LNCaP clone FGC (cell line): ENCODE results near the gene GPR89B.
"Not testable (repeated sequence)": the region's sequence is repeated elsewhere in the genome, so short reads cannot be mapped to it uniquely, and the experiment has no call there.

Experiments
- DNase-seq: peaks from one replicate; pipeline ENCODE4 v3.0.0-alpha.2; 2011; ENCODE audit warnings: low read depth
- H3K4me3 ChIP-seq: 2 replicates; pipeline ENCODE4 v1.5.1; 2011; ENCODE audit warnings: mild to moderate bottlenecking, low read depth, low read length, control low read depth
- TF ChIP-seq, protein P1 (sequence below): IDR thresholded peaks from 2 replicates; pipeline ENCODE4 v1.5.1; 2012; ENCODE audit warnings: mild to moderate bottlenecking; ENCODE audit not compliant: control insufficient read depth, insufficient read depth; ENCODE audit errors: extremely low read depth

GPR89B gene

DNA sequence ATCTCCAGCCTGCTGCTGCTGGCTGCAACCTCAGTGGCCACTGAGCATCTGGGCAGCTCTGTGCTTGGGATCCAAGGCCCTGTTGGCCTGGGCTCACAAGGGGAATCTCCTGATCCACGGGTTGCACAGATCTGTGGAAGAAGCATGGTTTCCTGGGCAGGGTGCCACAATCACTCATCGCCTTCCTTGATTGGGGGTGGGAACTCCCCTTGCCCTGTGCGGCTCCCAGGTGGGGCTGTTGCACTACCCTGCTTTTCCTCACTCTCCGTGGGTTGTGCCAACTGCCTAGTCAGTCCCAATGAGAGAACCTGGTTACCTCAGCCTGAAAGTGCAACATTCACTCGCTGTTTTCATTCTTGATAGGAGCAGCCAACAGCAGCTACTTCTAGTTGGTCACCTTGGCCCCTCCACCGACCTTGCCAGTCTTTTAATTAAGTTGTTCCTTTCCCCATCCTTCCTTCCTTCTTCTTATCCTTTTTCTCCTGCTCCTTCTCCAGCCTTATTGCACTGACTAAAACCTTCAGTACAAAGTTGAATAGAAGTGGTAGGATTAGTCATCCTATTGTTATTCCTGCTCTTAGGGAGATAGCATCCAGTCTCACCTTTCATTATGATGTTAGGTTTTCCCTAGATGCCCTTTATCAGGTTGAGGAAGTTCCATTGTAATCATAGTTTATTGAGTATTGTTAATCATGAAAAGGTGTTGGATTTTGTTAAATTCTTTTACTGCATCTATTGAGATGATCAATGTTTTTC, 50.9 kb downstream of the GPR89B start:
- DNase-seq, H3K4me3 ChIP-seq: not testable (repeated sequence)

DNA sequence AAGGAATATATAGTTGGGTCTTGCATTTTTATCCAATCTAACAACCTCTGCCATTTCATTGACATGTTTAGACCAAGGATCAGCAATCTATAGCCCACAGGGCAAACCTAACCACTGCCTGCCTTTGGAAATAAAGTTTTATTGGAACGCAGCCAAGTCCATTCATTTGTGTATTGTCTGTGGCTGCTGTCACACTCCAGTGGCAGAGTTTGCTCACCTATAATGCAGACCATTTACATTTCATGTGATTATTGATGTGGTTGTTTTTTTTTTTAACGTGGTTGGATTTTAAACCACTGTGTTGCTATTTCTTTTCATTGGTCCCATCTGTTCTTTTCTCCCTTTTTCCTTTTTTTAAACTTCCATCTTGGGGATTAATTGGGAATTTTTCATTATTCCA, 57.2 kb downstream of the GPR89B start:
- not testable (repeated sequence) for H3K4me3 ChIP-seq, DNase-seq

DNA sequence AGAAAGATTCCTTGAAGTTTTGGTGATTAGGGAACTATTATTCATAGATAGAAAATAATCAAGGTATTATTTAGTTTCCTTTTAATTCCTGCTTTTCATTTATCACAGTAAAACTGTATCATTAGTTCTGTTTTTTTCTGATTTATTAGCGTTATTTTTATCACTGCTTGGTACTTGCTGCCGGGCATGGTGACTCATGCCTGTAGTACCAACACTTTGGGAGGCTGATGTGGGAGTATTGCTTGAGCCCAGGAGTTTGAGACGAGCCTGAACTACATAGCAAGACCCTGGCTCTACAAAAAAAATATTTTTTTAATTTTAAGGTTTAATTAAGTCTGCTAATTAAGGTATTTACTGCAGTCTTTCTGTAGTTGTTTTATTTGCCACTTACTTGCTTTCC, 59.7 kb downstream of the GPR89B start:
- DNase-seq, H3K4me3 ChIP-seq: not testable (repeated sequence)

DNA sequence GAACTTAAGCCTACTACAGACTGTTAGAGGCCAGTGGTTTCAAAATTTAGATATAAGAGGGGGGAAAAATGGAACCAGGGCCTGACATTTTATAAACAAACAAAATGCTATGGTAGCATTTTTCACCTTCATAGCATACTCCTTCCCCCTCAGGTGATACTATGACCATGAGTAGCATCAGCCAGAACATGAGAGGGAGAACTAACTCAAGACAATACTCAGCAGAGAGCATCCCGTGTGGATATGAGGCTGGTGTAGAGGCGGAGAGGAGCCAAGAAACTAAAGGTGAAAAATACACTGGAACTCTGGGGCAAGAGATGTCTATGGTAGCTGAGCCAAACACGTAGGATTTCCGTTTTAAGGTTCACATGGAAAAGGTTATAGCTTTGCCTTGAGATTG, 64.7 kb downstream of the GPR89B start:
- not testable (repeated sequence) for H3K4me3 ChIP-seq, DNase-seq

DNA sequence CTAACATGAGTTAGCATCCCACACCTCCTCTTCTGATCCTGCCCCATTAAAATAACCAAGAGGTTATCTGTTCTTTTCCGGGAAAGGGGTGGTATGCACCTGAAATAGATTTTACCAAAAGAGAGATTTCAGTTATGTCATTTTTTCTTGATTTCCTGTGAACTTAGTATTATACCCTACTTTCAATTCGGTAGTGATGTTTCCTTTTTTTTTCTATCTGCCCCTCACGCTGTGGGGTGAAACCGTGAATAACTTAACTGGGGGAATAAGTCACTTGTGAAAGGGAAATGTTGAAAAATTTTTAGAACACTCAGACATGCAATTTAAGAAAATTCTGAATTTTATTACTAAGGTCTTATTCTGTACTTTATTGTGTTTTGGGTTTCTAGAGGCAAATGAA, 65.2 kb downstream of the GPR89B start:
- not testable (repeated sequence) for DNase-seq, H3K4me3 ChIP-seq

DNA sequence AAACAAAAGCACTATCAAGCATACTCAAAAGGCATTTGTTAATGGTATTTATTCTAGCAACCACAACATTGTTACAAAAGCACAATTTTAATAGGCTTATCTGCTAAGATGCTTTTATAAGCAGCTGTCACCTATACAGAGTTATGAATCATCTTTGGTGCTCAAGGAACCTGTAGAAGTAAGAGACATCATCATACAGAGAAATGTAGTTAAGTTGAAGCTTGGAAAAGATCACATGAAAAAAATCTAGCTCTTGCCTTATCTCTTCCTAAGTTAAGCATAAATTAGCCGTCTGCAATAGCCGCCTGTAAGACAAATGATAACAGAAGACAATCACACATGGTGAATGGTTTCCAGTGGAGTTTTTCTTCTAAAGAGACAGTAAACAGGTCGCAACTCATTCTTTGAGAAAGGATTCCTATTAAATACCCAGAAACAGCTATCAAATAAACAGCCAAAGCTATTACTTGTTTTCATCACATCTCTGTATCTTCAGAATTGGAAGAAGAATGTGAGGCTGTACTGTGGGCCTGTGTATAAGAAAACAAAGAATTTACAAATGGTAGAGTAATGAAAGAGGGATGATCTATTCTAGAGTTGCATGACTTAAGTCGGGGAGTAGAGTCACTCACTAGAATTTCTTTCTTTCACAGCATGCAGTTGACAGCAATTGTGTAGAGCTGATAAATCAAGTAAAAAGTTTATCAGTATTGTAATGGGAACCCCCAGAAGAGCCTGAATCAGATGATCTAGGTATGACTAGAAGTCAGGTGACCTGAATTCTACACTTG, 65.8 kb downstream of the GPR89B start:
- H3K4me3 ChIP-seq, DNase-seq: not testable (repeated sequence)

DNA sequence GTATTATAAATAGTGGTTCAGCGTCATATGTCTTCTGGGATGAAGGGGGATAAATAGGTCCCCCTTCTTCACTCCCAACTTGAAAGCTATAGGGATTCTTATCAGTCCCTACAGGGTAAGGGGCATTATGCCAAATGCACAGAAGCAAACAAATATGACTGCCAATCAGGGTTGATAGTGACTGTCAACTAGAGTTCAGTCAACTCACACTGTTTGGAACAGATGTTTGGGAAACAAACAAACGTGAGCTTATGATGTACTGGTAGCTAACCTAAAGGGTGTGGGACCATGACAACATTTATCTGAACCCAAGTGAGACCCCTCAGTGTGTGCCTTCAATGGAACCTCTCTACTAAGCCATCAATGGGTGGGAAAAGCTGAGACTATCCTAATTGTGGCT, 67.9 kb downstream of the GPR89B start:
- DNase-seq, H3K4me3 ChIP-seq: not testable (repeated sequence)

DNA sequence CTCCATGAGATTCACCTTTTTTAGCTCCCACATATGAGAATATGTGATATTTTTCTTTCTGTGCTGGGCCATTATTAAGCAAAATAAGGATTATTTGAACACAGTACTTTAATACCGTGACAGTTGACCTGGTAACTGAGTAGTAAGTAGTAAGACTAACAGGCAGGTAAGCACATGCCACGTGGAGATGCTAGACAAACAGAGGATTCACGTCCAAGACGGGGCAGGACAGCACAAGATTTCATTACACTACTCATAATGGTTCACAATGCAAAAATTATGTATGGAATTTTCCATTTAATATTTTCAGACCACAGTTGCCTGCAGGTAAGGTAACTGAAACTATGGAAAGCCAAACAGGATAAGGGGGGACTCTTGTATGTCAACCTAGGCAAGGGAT, 79.5 kb downstream of the GPR89B start:
- DNase-seq, H3K4me3 ChIP-seq: not testable (repeated sequence)

DNA sequence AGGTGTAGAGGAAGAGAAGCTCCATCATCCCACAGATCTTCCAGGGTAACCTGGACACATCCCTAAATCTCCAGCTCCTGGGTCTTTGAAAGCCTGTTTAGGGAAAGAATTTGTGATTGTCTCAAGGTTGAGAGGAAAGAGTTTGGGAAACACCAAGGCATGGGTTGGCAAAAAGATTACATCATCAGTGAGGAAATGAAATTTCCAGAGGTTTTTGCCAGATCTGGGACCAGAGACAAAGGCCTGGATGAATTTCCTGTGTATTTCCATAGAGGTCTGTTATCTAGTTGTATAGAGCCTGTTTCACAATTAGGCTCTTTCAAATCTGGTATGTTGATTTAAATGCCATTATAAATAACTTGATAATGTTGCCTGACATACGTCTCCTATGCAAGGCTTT, 82.3 kb downstream of the GPR89B start:
- DNase-seq = no peak
- no peak overlapping the region for H3K4me3 ChIP-seq
- TF ChIP-seq, protein P1, sequence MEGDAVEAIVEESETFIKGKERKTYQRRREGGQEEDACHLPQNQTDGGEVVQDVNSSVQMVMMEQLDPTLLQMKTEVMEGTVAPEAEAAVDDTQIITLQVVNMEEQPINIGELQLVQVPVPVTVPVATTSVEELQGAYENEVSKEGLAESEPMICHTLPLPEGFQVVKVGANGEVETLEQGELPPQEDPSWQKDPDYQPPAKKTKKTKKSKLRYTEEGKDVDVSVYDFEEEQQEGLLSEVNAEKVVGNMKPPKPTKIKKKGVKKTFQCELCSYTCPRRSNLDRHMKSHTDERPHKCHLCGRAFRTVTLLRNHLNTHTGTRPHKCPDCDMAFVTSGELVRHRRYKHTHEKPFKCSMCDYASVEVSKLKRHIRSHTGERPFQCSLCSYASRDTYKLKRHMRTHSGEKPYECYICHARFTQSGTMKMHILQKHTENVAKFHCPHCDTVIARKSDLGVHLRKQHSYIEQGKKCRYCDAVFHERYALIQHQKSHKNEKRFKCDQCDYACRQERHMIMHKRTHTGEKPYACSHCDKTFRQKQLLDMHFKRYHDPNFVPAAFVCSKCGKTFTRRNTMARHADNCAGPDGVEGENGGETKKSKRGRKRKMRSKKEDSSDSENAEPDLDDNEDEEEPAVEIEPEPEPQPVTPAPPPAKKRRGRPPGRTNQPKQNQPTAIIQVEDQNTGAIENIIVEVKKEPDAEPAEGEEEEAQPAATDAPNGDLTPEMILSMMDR = no peak

DNA sequence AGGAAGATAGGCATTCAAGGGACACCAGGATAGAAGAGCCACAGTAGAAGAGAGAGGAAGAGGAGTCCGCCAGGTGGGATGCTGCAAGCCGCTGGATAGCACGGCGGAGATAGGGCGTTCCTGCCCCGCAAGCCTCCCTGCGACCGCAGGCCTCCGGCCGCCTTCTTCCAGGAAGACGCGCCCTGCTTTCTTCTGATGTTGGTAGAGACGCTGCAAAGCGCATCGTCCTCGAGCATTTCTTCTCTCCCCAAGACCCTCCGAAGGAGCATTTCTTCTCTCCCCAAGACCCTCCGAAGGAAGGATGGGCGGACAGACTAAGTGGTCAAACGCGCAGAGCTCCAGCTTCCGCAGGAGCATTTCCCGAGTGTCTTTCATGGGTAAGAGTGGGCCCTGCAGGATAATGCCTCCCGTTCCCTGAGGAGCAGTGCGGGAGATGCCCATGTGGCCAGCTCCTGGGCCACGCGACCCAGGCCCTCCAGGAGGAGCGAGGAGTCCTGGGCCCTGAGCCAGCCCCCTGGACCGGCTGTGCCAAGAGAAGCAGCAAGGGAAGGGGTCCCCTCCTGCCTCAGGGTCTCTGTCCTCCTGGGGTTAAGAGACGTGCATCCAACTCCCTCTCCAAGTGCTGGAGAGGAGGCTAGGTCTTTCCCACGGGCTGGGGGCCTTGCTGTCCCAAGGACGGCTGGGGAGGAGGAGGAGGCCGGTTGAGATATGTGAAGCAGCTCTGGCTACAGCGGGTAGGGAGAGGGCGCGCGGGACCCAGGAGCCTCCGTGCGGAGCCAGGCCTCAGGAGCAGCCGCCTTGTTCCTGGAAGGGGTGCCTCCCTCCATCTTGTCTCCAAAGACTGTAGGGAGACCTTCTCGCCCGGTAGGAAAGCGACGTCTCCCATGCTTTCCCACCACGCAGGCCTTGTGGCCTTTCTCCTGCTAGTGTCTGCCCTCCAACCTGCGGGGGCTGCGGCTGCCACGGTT, 85.2 kb downstream of the GPR89B start:
- H3K4me3 ChIP-seq, DNase-seq: not testable (repeated sequence)

DNA sequence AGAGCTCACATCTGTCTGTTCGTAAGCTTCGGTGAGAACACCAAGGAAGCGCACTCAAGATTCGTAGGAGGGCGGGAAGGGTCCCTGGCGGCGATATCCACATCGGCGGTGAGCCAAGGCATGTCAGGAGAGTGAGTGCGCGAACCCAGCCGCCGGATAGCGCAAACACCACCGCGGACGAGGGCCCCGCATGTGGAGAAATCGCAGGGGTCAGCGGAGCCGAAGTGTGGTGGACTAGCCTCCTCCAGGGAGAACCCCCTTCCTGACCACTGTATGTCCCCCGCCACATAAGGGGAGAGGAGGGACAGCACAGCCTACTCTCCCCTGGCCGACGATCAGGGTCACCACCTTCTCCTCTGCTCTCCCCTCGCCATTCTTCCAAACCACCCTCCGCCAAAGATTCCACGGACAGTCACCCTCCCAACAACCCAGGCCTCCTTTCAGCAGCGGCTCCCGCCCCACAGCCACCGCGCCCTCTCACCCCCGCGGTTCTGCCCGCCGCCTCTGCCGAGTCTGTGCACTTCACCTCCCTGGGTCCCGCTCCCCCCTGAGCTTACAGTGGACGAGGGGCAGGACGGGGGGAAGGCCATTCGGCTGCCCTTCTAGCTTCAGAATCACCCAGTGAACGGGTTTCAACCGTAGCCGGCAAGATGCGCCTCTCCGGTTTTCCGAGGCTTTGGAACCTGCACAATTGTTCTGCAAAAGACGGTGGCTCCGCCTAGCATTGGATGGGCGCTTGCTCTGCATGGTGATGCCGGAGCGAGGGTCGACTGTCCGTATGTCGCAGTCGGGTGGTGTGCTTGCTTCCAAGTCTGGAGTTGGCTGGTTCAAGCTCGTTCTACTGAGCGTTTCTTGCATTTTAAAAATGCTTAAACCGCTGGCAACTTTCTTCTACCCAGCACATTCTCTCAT, 86.3 kb downstream of the GPR89B start:
- not testable (repeated sequence) for H3K4me3 ChIP-seq, DNase-seq

DNA sequence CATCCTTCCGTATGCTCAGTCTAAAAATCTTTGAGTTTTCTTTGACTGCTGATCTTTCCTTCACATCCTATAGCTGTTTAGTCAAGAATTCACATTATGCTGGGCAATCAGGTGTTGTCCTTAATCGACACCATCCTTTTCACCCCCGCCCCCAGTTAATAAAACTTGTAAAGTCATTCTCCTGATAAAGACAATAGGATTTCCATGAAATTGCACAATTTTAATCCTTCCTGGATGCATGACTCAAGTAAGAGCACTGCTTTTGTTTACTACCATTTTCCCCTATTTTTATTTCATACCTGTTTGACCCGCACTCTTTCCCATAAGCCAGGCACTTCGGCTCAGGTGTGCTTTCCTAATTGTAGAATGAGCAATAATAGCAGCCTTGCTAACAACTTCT, 96.7 kb downstream of the GPR89B start:
- H3K4me3 ChIP-seq = not testable (repeated sequence)

DNA sequence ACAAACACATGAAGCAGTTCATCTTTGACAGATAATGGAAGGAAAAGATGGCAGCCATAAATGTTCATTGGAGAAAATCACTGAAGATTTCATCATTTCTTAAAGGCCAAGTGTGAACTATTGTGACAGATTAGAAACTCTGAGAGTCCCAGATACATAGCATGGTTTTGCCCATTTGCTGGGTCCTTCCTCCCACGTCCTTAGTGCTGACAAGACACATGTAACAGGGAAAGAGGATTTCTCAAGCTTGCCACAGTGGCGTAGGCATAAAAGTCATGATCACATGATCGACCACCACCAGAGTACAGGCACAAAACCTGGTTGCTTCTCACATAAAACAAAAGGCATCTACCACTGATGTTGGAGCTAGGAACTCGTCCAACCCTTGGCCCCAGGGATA, 98.8 kb downstream of the GPR89B start:
- DNase-seq, H3K4me3 ChIP-seq: not testable (repeated sequence)

More for the DNA sequence above, 96.7 kb downstream of the GPR89B start:
- DNase-seq = not testable (repeated sequence)

DNA sequence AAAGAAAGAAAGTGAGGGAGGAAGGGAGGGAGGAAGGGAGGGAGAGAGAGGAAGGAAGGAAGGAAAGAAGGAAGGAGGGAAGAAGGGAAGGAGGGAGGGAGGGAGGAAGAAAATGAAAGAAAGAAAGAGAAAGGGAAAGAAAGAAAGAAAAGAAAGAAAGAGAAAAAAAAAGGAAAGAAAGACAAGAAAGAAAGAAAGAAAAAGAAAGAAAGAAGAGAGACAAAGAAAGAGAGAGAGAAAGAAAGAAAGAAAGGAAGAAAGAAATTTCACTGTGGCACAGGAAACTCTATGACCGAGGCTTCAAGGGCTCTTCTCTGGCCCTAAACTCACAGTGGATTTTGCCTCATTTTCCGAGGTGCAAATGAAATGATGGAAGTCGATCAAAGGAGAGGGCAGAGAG, 104.0 kb downstream of the GPR89B start:
- DNase-seq, H3K4me3 ChIP-seq: not testable (repeated sequence)

DNA sequence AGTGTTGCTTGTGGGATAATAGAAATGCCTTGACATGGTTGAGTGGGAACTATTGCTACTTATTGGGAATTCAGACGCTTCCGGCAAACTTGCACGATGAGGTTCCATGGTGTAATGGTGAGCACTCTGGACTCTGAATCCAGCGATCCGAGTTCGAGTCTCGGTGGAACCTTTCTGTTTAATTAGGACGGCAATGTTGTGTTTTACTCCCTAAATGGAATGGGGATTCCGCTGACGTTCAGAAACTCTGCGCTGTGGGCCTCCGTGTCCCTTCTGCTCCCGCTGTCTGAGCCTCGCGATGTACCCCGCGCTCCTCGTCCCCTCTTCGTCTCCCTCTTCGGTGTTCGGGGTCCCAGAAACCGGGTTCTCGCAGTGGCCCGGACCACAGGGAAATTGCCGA, 104.5 kb downstream of the GPR89B start:
- H3K4me3 ChIP-seq, DNase-seq: not testable (repeated sequence)

DNA sequence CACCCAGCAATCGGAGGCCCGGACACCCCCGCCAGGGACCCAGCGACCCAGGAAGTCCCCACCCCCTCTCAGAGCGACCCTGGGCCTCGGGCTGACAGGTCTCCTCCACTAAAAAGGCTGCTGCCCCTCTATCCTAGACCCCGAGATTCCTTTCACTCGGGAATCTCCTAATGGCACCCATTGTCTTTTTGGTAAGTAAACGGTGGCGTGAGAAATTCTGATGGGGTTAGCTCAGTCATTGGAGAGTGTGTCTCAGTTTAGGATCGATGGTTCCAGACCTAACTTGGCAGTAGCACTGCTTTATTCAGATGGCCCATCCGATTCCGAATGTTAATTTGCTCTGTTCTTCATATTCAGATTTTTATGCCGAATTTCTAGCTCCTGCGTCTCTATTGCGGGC, 104.9 kb downstream of the GPR89B start:
- DNase-seq, H3K4me3 ChIP-seq: not testable (repeated sequence)
